B cell (primary cell): Measurements from ENCODE around the gene HNRNPU. TPM values are rescaled to one million over a fixed set of nuclear protein-coding genes. Genes with fewer than 3 reads are reported as not detected.
A peak's percentile ranks its signal among the peaks of the same experiment; 100 is the strongest.

ENCODE experiments used
- ATAC-seq: fragments of 200-7000 bp; cut with Tn5 transposase; one replicate; pipeline ENCODE4 v1.10.0; 2021; ENCODE audit warnings: low read depth, mild to moderate bottlenecking, moderate number of reproducible peaks, moderate library complexity
- CTCF ChIA-PET: fragments of 350-600 bp; sonication (Branson Sonifier 250); formaldehyde crosslinking; loops from one replicate; lab custom pipeline; 2021; ENCODE audit warnings: antibody characterized with exemption, inconsistent platforms; lab: Charles Lee
- POLR2A ChIA-PET: fragments of 350-600 bp; sonication (Branson Sonifier 250); formaldehyde crosslinking; loops from one replicate; lab custom pipeline; 2021; ENCODE audit warnings: antibody characterized with exemption; lab: Charles Lee
- DNase-seq: peaks from one replicate; pipeline ENCODE4 v3.0.0; 2013
- H2AFZ ChIP-seq: 2 replicates; pipeline ENCODE4 v1.6.1; 2012; ENCODE audit warnings: mild to moderate bottlenecking, low read depth, low read length; ENCODE audit not compliant: insufficient read depth, poor library complexity, severe bottlenecking
- H3K27ac ChIP-seq, 2 donors: 1 replicate in 1 of 2; 2 replicates in 1 of 2; pipeline ENCODE4 v1.5.1; 2012 to 2013; ENCODE audit warnings: low read length in 2 of 2, mild to moderate bottlenecking in 2 of 2, moderate library complexity in 1 of 2
- H3K27me3 ChIP-seq, 4 experiments: fragments of 200-600 bp in 1 of 4; sonication (generic) in 1 of 4; replicated peaks in 1 of 4; 1 replicate in 2 of 4; 2 replicates in 2 of 4; pipeline versions ENCODE4 v1.6.1 to v1.7.0; 2013 to 2016; ENCODE audit warnings: low read length in 3 of 4, mild to moderate bottlenecking in 2 of 4, mixed read lengths in 1 of 4, moderate library complexity in 1 of 4; ENCODE audit not compliant: insufficient read depth in 4 of 4, control insufficient read depth in 3 of 4; ENCODE audit errors: control extremely low read depth in 1 of 4
- H3K36me3 ChIP-seq, 2 experiments: replicated peaks in 1 of 2; 1 replicate in 1 of 2; 2 replicates in 1 of 2; pipeline versions ENCODE4 v1.6.1 to v1.7.1; 2013; ENCODE audit warnings: low read length in 1 of 2; ENCODE audit not compliant: insufficient read depth in 2 of 2, control insufficient read depth in 1 of 2; ENCODE audit errors: control extremely low read depth in 1 of 2, extremely low read depth in 1 of 2
- H3K4me1 ChIP-seq, 2 donors: fragments of 200-600 bp in 1 of 2; sonication (generic) in 1 of 2; 1 replicate in 1 of 2; 2 replicates in 1 of 2; pipeline versions ENCODE4 v1.5.1 to v1.6.1; 2013 to 2017; ENCODE audit warnings: low read length in 2 of 2; ENCODE audit not compliant: control insufficient read depth in 2 of 2, insufficient read depth in 2 of 2
- H3K4me2 ChIP-seq: replicated peaks from 2 replicates; pipeline ENCODE3; 2012; ENCODE audit warnings: mild to moderate bottlenecking, low read depth, low read length; ENCODE audit not compliant: poor library complexity, severe bottlenecking
- H3K4me3 ChIP-seq, 5 experiments: fragments of 200-600 bp in 1 of 5; sonication (generic) in 1 of 5; 1 replicate in 3 of 5; 2 replicates in 2 of 5; pipeline versions ENCODE4 v1.5.1 to v1.7.0; 2011 to 2016; ENCODE audit warnings: low read length in 4 of 5, mild to moderate bottlenecking in 4 of 5, low read depth in 2 of 5, control low read depth in 1 of 5, moderate library complexity in 1 of 5; ENCODE audit not compliant: insufficient read depth in 1 of 5; ENCODE audit errors: control extremely low read depth in 1 of 5, extremely low read depth in 1 of 5
- H3K79me2 ChIP-seq: fragments of 200-600 bp; sonication (generic); one replicate; pipeline ENCODE4 v1.6.0; 2016; ENCODE audit warnings: low read length; ENCODE audit not compliant: control insufficient read depth, insufficient read depth
- H3K9ac ChIP-seq: fragments of 200-600 bp; sonication (generic); 2 replicates; pipeline ENCODE4 v1.6.1; 2017; ENCODE audit warnings: mild to moderate bottlenecking, low read length, moderate library complexity
- H3K9me3 ChIP-seq, 3 donors: one replicate each; pipeline versions ENCODE4 v1.6.1 to v1.7.1; 2013; ENCODE audit warnings: low read length in 2 of 3; ENCODE audit not compliant: control insufficient read depth in 2 of 3, insufficient read depth in 1 of 3; ENCODE audit errors: control extremely low read depth in 1 of 3
- H4K20me1 ChIP-seq: 2 replicates; pipeline ENCODE4 v1.6.0; 2012; ENCODE audit warnings: mild to moderate bottlenecking, low read length; ENCODE audit not compliant: insufficient read depth, control insufficient read depth, poor library complexity, severe bottlenecking
- H3K27ac Mint-ChIP-seq: one replicate; pipeline ENCODE4 v1.8.0; 2021; ENCODE audit warnings: mixed read lengths
- H3K27me3 Mint-ChIP-seq: one replicate; pipeline ENCODE4 v1.8.0; 2021; ENCODE audit warnings: mixed read lengths
- H3K4me1 Mint-ChIP-seq: one replicate; pipeline ENCODE4 v1.8.0; 2021; ENCODE audit warnings: mixed read lengths
- H3K4me3 Mint-ChIP-seq: one replicate; pipeline ENCODE4 v1.8.0; 2021; ENCODE audit warnings: mixed read lengths
- H3K9me3 Mint-ChIP-seq: one replicate; pipeline ENCODE4 v1.8.0; 2022; ENCODE audit warnings: mixed read lengths; ENCODE audit not compliant: insufficient read depth
- CTCF ChIP-seq: fragments of 200-600 bp; IDR thresholded peaks from one replicate; pipeline ENCODE4 v1.8.0; 2022; ENCODE audit warnings: antibody characterized with exemption, mild to moderate bottlenecking
- EZH2 ChIP-seq: IDR thresholded peaks from 2 replicates; pipeline ENCODE4 v1.6.1; 2012; ENCODE audit warnings: borderline replicate concordance, low read depth, mild to moderate bottlenecking, moderate library complexity, low read length; ENCODE audit not compliant: insufficient read depth, poor library complexity, severe bottlenecking
- WGBS: methylation state at CpG from one replicate; pipeline ENCODE4 v1.1.5; 2013; ENCODE audit warnings: missing lambda C conversion rate; ENCODE audit not compliant: insufficient coverage; 5-methylcytosine and 5-hydroxymethylcytosine counted together
- intact Hi-C: fragments of 100-400 bp; cut with micrococcal nuclease; formaldehyde crosslinking; loops from one replicate; pipeline ENCODE4 v1.10.0; 2022
- polyA plus RNA-seq: library from polyadenylated mRNA; depleted of rRNA; stranded (reverse); fragments of >200 nt; gene quantifications from 2 replicates; pipeline ENCODE4 v1.2.3, GENCODE V29; 2012
- total RNA-seq, 2 donors: library from RNA; stranded (reverse); fragments of 120-200 nt in 1 of 2; gene quantifications; 1 replicate in 1 of 2; 2 replicates in 1 of 2; pipeline versions ENCODE4 v1.2.3 to v1.2.4, GENCODE V29; 2013 to 2022

HNRNPU gene
- total and polyA plus RNA-seq, 2 donors (not counting 1 experiment from before 2014, with no cell fraction given), result 95.2 to 406 TPM

GRCh38 chr1:244802041-244802440, 62.3 kb downstream of the HNRNPU start:
- Mint-ChIP-seq H3K4me1 (peaks cover 2% of the 10 kb centered on the region), H3K4me3 (no peak overlapping the region), H3K9me3 (no peaks in the 10 kb centered on the region), H3K27me3 (peaks cover 10% of the 10 kb centered on the region), H3K27ac (no peak overlapping the region)
- 80% methylated on average over 8 of the region's 14 CpGs for WGBS
- no peak for ATAC-seq
- DNase-seq, result no peak
- Histone ChIP-seq H3K27me3 (no peaks in the 10 kb centered on the region), H3K4me1 (peaks cover 6 to 8% of the 10 kb centered on the region in 2 donors), H3K79me2 (no peaks in the 10 kb centered on the region), H4K20me1 (no peaks in the 10 kb centered on the region), H3K4me2 (no peak overlapping the region), H3K9me3 (no peaks in the 10 kb centered on the region), H3K27ac (no peak overlapping the region), H3K36me3 (no peaks in the 10 kb centered on the region), H2AFZ (peak overlapping the region; percentile 63), H3K4me3 (no peak overlapping the region), H3K9ac (no peak overlapping the region)
- intact Hi-C loops, result no loop called here
- CTCF ChIA-PET, result interaction anchor here (0.7 to 11.2 kb wide), 30 partner anchors 9 to 330 kb away, joined by 3 to 278 read pairs (median 6); partner anchors contain the start of genes COX20 and HNRNPU
- TF ChIP-seq EZH2, result no peak
- TF ChIP-seq CTCF, result no peak
- POLR2A ChIA-PET, result interaction anchor here (1.8 kb wide), 1 partner anchor 33 kb away, joined by 5 read pairs; no protein-coding TSS in a partner anchor

DNA sequence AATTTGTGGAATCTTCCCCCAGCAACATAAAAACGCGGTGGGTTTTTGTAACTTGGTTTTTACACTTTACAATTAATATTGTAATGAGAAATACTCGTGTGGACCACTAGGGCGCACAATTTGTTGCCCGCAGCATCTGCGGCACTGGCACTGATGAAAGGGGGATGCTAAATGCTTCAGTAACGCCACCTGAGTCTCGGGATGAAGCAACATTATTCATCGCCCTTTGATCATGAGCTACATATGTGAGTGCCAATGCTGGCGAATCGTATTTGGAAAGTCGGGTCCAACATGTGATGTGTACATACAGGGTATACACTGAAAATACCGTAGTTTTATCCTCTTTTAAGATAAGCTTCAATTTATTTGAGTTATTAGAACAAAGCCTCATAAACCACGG, 63.1 kb downstream of the HNRNPU start:
- Histone ChIP-seq H3K9me3 (no peaks in the 10 kb centered on the region), H3K9ac (no peak overlapping the region), H3K4me2 (peak overlapping the region; percentile 28), H3K4me3 (no peak overlapping the region), H3K27me3 (no peaks in the 10 kb centered on the region), H3K79me2 (no peaks in the 10 kb centered on the region), H4K20me1 (no peaks in the 10 kb centered on the region), H3K4me1 (peaks cover 6 to 8% of the 10 kb centered on the region in 2 donors), H3K36me3 (no peaks in the 10 kb centered on the region), H2AFZ (peak overlapping the region; percentile 31), H3K27ac (no peak overlapping the region)
- Mint-ChIP-seq H3K9me3 (no peaks in the 10 kb centered on the region), H3K4me3 (peak overlapping the region; percentile 68), H3K4me1 (peaks cover 2% of the 10 kb centered on the region), H3K27ac (peak overlapping the region; percentile 38), H3K27me3 (peaks cover 10% of the 10 kb centered on the region)
- DNase-seq (peak; percentile 80), ATAC-seq (peak; percentile 94)
- CTCF ChIA-PET, result interaction anchor here (0.6 to 11.2 kb wide), 40 partner anchors 10 to 356 kb away, joined by 3 to 278 read pairs (median 4); partner anchors contain the start of genes COX20 and HNRNPU
- TF ChIP-seq CTCF (peak; percentile 81), EZH2 (no peak)
- POLR2A ChIA-PET, result interaction anchor here (1.8 kb wide), 1 partner anchor 33 kb away, joined by 5 read pairs; no protein-coding TSS in a partner anchor
- intact Hi-C loops, result loop anchor here (1.0 to 2.0 kb wide), 4 partner anchors 35 to 241 kb away; partner anchors contain the start of gene HNRNPU
- 15% methylated on average over 4 of the region's 14 CpGs for WGBS
